Activated CD8-positive, alpha-beta memory T cell treated with anti-CD3 and anti-CD28 coated beads for 4 hours (primary cell): ENCODE measurements around the gene GRPEL1.
"Not testable (repeated sequence)": the region's sequence is repeated elsewhere in the genome, so short reads cannot be mapped to it uniquely, and the experiment has no call there.

Experiments
- DNase-seq, 2 donors: peaks; one replicate each; pipeline ENCODE4 v3.0.0-alpha.2; 2020; ENCODE audit warnings: low read depth in 2 of 2

GRPEL1 gene

GRCh38 chr4:7067452-7068278 is at the start of gene GRPEL1:
TSS of gene GRPEL1 (minus strand) at chr4:7068064. CDS start at chr4:7068032, 32 bp downstream.
- peak; percentile 99 to 100 for DNase-seq

- no peak for DNase-seq
Observed at GRCh38 chr4:7116705-7117104, 48.8 kb upstream of the GRPEL1 start.

GRCh38 chr4:7115557-7116340 is 47.9 kb upstream of the GRPEL1 start:
- DNase-seq, result no peak

- no peak for DNase-seq
Observed at GRCh38 chr4:7112656-7113055, 44.8 kb upstream of the GRPEL1 start.

GRCh38 chr4:7111441-7111840 is 43.6 kb upstream of the GRPEL1 start:
- no peak for DNase-seq

- DNase-seq, result no peak
Observed at GRCh38 chr4:7110546-7110945, 42.7 kb upstream of the GRPEL1 start.

- no peak for DNase-seq
Observed at GRCh38 chr4:7109169-7109568, 41.3 kb upstream of the GRPEL1 start.

- no peak for DNase-seq
Observed at GRCh38 chr4:7108660-7109059, 40.8 kb upstream of the GRPEL1 start.

GRCh38 chr4:7108046-7108625 is 40.3 kb upstream of the GRPEL1 start:
- DNase-seq, result no peak

- no peak for DNase-seq
Observed at GRCh38 chr4:7107166-7107905, 39.5 kb upstream of the GRPEL1 start.

GRCh38 chr4:7105276-7105675 is 37.4 kb upstream of the GRPEL1 start:
- DNase-seq, result no peak

GRCh38 chr4:7104366-7105031 is 36.6 kb upstream of the GRPEL1 start:
- DNase-seq, result no peak

- DNase-seq, result no peak
Observed at GRCh38 chr4:7103607-7104365, 35.9 kb upstream of the GRPEL1 start.

- peak; percentile 46 to 54 for DNase-seq
Observed at GRCh38 chr4:7103031-7103606, 35.3 kb upstream of the GRPEL1 start.

- DNase-seq, result not testable (repeated sequence)
Observed at GRCh38 chr4:7102516-7102909, 34.6 kb upstream of the GRPEL1 start.

GRCh38 chr4:7101692-7102515 is 34.0 kb upstream of the GRPEL1 start:
- DNase-seq, result peak in 1 of 2 donors; percentile 8

GRCh38 chr4:7096236-7096635 is 28.4 kb upstream of the GRPEL1 start:
- no peak for DNase-seq

GRCh38 chr4:7095611-7096155 is 27.8 kb upstream of the GRPEL1 start:
- DNase-seq, result no peak

GRCh38 chr4:7094916-7095315 is 27.1 kb upstream of the GRPEL1 start:
- DNase-seq, result no peak
